Psoas muscle (tissue), 8 donors: ENCODE results near the gene CDC42EP2. TPM values are rescaled to one million over a fixed set of nuclear protein-coding genes. Genes with fewer than 3 reads are reported as not detected.

ENCODE experiments used
- ATAC-seq, 4 donors: fragments of 200-7000 bp; cut with Tn5 transposase; one replicate each; pipeline ENCODE4 v1.9.1; 2020; ENCODE audit warnings: moderate library complexity in 3 of 4, mild to moderate bottlenecking in 2 of 4
- DNase-seq, 2 donors: peaks; one replicate each; pipeline ENCODE4 v3.0.0-alpha.2; 2020
- H3K27ac ChIP-seq: fragments of 200-600 bp; one replicate; pipeline ENCODE4 v1.8.0; 2022
- H3K27me3 ChIP-seq, 3 donors: fragments of 200-600 bp in 1 of 3; one replicate each; pipeline versions ENCODE4 v1.6.1 to v1.8.0; 2013 to 2022; ENCODE audit warnings: low read length in 2 of 3, mild to moderate bottlenecking in 2 of 3, moderate library complexity in 1 of 3; ENCODE audit not compliant: insufficient read depth in 3 of 3
- H3K36me3 ChIP-seq, 2 donors: fragments of 200-600 bp in 1 of 2; one replicate each; pipeline versions ENCODE4 v1.6.1 to v1.8.0; 2013 to 2022; ENCODE audit warnings: low read depth in 1 of 2, mild to moderate bottlenecking in 1 of 2, moderate library complexity in 1 of 2; ENCODE audit not compliant: insufficient read depth in 1 of 2
- H3K4me1 ChIP-seq: fragments of 200-600 bp; one replicate; pipeline ENCODE4 v1.8.0; 2022
- H3K4me3 ChIP-seq: fragments of 200-600 bp; one replicate; pipeline ENCODE4 v1.8.0; 2022; ENCODE audit warnings: mild to moderate bottlenecking
- H3K9me3 ChIP-seq: fragments of 200-600 bp; one replicate; pipeline ENCODE4 v1.8.0; 2022
- WGBS, 3 donors: extraction: QIAGEN DNeasy Blood & Tissue Kit; methylation state at CpG; one replicate each; pipeline versions ENCODE4 v1.1.6 to v1.1.7; 2013; 5-methylcytosine and 5-hydroxymethylcytosine counted together
- intact Hi-C, 2 donors: fragments of 100-400 bp; cut with DNase I; formaldehyde crosslinking; loops; one replicate each; pipeline versions ENCODE4 v1.11.0 to v1.14.2; 2022
- long read RNA-seq, 2 donors: library from polyadenylated mRNA; unstranded; transcript quantifications; one replicate each; pipeline ENCODE4 v2.0.0, GENCODE V29; 2021
- polyA plus RNA-seq, 3 donors: library from polyadenylated mRNA; stranded (reverse); fragments of 200-250 nt; gene quantifications; one replicate each; pipeline ENCODE4 v1.2.3, GENCODE V29; 2013
- total RNA-seq, 4 donors: library from RNA; stranded (reverse); fragmentation: NEBNext Ultra II Directional in 2 of 4; extraction: Animal tissue kit (Norgen Biotek cat#: 25700) in 2 of 4; gene quantifications; one replicate each; pipeline versions ENCODE4 v1.2.1 to v1.2.4, GENCODE V29; 2021 to 2023
- TF ChIP-seq, protein P1 (sequence below): fragments of 200-600 bp; IDR thresholded peaks from one replicate; pipeline ENCODE4 v1.8.0; 2022; ENCODE audit warnings: antibody characterized with exemption
- donor health status: healthy with polysubstance abuse.
- donor health status: DM: no; HTN: no; CAD: no; lungs with moderate emphysema.
- donor health status: Bipolar disorder and iron deficiency.
- donor health status: healthy.
- donor health status: DM: yes; HTN: yes; CAD: no.
- donor health status: DM: no; HTN: no; CAD: no.
- donor health status: DM: no; HTN: no; CAD: no.
- donor health status: DM: yes; HTN: yes; CAD: no.

Gene CDC42EP2
- total RNA-seq (1 to 10 TPM; 4.9 to 7.3 (median 6.8) TPM), polyA plus RNA-seq (1 to 10 TPM; 2.7 to 5.9 (median 3.3) TPM)
- long read RNA-seq, donor 1, partial matches to known transcripts: 0 of 4 reads
- long read RNA-seq, donor 1, other reads (novel, unspliced or antisense): 0 of 4 reads
- long read RNA-seq, donor 2, transcript CDC42EP2-201 (2 exons, 2,023 nt): major isoform, 11 of 14 reads
- long read RNA-seq, donor 2, partial matches to known transcripts: 3 of 14 reads
- long read RNA-seq, donor 2, other reads (novel, unspliced or antisense): 0 of 14 reads

DNA sequence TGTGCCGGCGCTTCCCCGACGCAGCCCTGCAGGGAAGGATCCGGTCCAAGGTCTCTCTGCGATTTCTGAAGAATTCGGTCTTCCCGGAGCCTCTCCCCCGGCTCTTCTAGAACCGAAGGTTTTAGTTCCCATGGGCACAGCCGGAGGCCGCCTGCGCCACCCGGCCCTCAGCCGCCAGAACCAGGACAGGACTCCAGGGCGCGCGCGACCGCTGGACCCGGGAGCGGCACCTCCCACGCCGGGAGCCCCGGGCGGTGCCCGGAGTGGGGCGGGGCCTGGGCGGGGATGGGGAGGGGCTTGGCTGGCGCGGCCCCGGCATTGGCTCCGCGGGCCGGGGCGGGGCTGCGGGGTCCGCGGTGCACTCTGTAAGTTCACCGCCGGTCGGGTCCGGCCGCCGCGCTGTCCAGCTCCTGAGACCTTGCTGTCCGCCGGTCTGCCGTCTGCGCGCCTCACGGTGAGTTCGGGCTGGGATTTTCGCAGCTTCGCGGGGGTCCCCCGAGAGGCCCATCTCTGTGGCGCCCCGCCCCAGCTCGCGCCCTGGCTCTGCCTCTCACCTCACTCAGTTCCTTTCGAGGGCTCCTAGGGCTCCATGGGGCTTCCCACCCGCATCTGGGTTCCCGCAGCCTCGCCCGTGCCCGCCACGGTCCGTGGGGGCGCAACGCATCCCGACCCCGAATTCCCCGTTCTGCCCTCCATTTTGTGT is at the start of gene CDC42EP2:
Gene CDC42EP2, plus strand, starts transcription at position 366 of the 703 bp plus-strand sequence. CDS start 6,033 bp downstream, outside the sequence.
- WGBS, 3 donors: 0 to 1% (median 1%) methylated on average over 57 to 74 of the region's 74 CpGs
- Histone ChIP-seq H3K27me3 (no peaks in the 10 kb centered on the region), H3K9me3 (no peaks in the 10 kb centered on the region), H3K27ac (peak within 1 kb of the TSS; percentile 80), H3K4me3 (peak within 1 kb of the TSS; percentile 78), H3K4me1 (peaks cover 15% of the 10 kb centered on the region), H3K36me3 (no peaks in the 10 kb centered on the region)
- ATAC-seq (peak; percentile 91 to 98 (median 94)), DNase-seq (peak; percentile 90 to 94)
- TF ChIP-seq, protein P1, sequence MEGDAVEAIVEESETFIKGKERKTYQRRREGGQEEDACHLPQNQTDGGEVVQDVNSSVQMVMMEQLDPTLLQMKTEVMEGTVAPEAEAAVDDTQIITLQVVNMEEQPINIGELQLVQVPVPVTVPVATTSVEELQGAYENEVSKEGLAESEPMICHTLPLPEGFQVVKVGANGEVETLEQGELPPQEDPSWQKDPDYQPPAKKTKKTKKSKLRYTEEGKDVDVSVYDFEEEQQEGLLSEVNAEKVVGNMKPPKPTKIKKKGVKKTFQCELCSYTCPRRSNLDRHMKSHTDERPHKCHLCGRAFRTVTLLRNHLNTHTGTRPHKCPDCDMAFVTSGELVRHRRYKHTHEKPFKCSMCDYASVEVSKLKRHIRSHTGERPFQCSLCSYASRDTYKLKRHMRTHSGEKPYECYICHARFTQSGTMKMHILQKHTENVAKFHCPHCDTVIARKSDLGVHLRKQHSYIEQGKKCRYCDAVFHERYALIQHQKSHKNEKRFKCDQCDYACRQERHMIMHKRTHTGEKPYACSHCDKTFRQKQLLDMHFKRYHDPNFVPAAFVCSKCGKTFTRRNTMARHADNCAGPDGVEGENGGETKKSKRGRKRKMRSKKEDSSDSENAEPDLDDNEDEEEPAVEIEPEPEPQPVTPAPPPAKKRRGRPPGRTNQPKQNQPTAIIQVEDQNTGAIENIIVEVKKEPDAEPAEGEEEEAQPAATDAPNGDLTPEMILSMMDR: no peak
- intact Hi-C loops: loop anchor here in 1 of 2 donors (1.0 kb wide), 1 partner anchor 39 kb away; no protein-coding TSS in a partner anchor

DNA sequence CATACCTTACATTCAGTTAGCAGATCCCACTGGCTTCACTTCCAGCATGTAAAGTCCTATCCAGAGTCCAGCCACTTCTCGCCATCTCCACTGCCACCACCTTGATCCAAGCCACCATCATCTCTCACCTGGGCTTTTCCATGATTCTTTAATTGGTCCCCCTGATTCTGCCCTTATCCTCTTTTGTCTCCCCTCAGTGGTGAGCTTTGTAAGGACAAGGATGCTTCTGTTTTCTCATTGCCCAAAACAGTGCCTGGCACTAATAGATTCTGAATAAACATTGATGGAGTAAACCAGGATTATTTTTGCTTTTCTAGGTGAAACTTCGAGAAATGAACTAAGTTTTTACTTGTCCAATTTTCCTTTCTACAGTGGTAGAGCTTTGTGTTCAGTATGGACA is 48.5 kb upstream of the CDC42EP2 start:
- peaks cover 0 to 49% of the 10 kb centered on the region in 2 donors for H3K36me3 ChIP-seq
- 93 to 94% (median 94%) methylated on average over 2 of the region's 2 CpGs for WGBS, 3 donors
- intact Hi-C loops: no loop called here
- no peaks in the 10 kb centered on the region for H3K27me3 ChIP-seq
- DNase-seq: no peak
- no peak for ATAC-seq
- H3K27ac ChIP-seq: no peak overlapping the region
- peaks cover 6% of the 10 kb centered on the region for H3K4me1 ChIP-seq
- TF ChIP-seq, protein P1: no peak
- H3K4me3 ChIP-seq: no peak overlapping the region
- H3K9me3 ChIP-seq: no peaks in the 10 kb centered on the region

- Histone ChIP-seq H3K27ac (no peak overlapping the region), H3K4me3 (no peak overlapping the region), H3K9me3 (no peaks in the 10 kb centered on the region), H3K4me1 (peaks cover 3% of the 10 kb centered on the region), H3K36me3 (peaks cover 0 to 31% of the 10 kb centered on the region in 2 donors), H3K27me3 (no peaks in the 10 kb centered on the region)
- ATAC-seq (peak; percentile 87 to 94 (median 92)), DNase-seq (peak; percentile 61 to 79)
- TF ChIP-seq, protein P1: peak; percentile 93
- 38 to 43% (median 43%) methylated on average over 6 of the region's 6 CpGs for WGBS, 3 donors
- intact Hi-C loops: loop anchor here (1.0 kb wide), 2 partner anchors 40 to 41 kb away; no protein-coding TSS in a partner anchor
Observed at GRCh38 chr11:65274735-65275682, 39.7 kb upstream of the CDC42EP2 start.

GRCh38 chr11:65275906-65276305 is 38.8 kb upstream of the CDC42EP2 start:
- TF ChIP-seq, protein P1: no peak
- ATAC-seq (no peak), DNase-seq (no peak)
- Histone ChIP-seq H3K36me3 (peaks cover 0 to 31% of the 10 kb centered on the region in 2 donors), H3K4me1 (peaks cover 7% of the 10 kb centered on the region), H3K4me3 (no peak overlapping the region), H3K27ac (no peak overlapping the region), H3K27me3 (no peaks in the 10 kb centered on the region), H3K9me3 (no peaks in the 10 kb centered on the region)
- intact Hi-C loops: loop anchor here (1.0 kb wide), 2 partner anchors 39 to 40 kb away; no protein-coding TSS in a partner anchor
- WGBS, 3 donors: 83 to 88% (median 86%) methylated on average over 4 of the region's 4 CpGs
